Measurements from ENCODE around the gene PLIN5. TPM values are rescaled to one million over a fixed set of nuclear protein-coding genes. Genes with fewer than 3 reads are reported as not detected.

The PLIN5 gene
- total and polyA plus RNA-seq, 2 experiments from 2014 or later = 5.8 to 6.4 TPM

DNA sequence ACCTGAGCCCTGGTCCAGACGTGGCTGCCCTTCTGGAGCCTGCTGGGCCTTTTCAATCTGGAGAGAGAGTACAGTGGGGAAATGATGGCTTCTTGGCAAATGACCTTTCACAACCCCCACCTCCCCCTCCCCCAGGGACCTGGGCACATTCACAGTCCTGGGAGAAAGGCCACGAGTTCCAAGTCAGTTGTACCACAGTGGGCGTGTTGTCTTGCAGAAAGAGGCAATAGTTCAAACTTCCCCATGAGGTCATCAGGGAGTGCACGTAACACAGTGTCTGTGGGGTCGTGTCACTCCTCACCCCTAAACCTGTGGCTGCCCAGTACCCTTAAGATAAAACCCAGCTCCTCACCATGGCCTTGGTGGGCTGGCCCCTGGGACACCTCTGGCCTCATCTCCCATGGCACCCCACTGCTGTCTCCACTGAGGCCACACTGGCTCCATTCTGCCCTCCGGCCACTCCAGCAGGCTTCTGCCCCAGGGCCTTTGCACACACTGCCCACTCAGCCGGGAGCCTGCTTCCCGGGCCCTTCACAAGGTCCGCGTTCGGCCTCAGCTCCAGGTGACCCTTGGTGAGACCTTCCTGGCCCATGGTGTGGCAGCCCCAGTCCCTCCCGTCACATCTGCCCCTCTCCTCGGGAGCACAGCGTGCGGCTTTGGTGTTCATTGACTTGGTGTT lies 30.0 kb downstream of the PLIN5 start:
- Histone ChIP-seq H3K4me2 (no peak overlapping the region), H4K20me1 (ENCODE audit: insufficient read depth, poor library complexity, severe bottlenecking) (no peaks in the 10 kb centered on the region), H3K4me3 (no peak overlapping the region), H3K27ac (no peak overlapping the region), H3K4me1 (ENCODE audit: insufficient read depth) (no peaks in the 10 kb centered on the region), H3K79me2 (no peaks in the 10 kb centered on the region), H3K36me3 (replicated peaks; ENCODE audit: insufficient read depth, low read depth) (no peaks in the 10 kb centered on the region), H3K9me3 (ENCODE audit: low read depth) (no peaks in the 10 kb centered on the region), H2AFZ (no peak overlapping the region), H3K27me3 (no peaks in the 10 kb centered on the region), H3K9me2 (replicated peaks; ENCODE audit: insufficient read depth) (no peaks in the 10 kb centered on the region)
- 91% methylated on average over 15 of the region's 15 CpGs for WGBS (ENCODE audit: low lambda C conversion rate, missing lambda C conversion rate)
- TF ChIP-seq EZH2 (IDR thresholded peaks at IDR 0.05; ENCODE audit: borderline replicate concordance) (no peak), EZH2phosphoT487 (IDR thresholded peaks at IDR 0.05; ENCODE audit: low read depth, severe bottlenecking, unreplicated experiment) (no peak)
- TF ChIP-seq, protein P1, sequence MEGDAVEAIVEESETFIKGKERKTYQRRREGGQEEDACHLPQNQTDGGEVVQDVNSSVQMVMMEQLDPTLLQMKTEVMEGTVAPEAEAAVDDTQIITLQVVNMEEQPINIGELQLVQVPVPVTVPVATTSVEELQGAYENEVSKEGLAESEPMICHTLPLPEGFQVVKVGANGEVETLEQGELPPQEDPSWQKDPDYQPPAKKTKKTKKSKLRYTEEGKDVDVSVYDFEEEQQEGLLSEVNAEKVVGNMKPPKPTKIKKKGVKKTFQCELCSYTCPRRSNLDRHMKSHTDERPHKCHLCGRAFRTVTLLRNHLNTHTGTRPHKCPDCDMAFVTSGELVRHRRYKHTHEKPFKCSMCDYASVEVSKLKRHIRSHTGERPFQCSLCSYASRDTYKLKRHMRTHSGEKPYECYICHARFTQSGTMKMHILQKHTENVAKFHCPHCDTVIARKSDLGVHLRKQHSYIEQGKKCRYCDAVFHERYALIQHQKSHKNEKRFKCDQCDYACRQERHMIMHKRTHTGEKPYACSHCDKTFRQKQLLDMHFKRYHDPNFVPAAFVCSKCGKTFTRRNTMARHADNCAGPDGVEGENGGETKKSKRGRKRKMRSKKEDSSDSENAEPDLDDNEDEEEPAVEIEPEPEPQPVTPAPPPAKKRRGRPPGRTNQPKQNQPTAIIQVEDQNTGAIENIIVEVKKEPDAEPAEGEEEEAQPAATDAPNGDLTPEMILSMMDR (IDR thresholded peaks at IDR 0.05; ENCODE audit: poor library complexity) = no peak
- no peak for DNase-seq (ENCODE audit: low spot score)

DNA sequence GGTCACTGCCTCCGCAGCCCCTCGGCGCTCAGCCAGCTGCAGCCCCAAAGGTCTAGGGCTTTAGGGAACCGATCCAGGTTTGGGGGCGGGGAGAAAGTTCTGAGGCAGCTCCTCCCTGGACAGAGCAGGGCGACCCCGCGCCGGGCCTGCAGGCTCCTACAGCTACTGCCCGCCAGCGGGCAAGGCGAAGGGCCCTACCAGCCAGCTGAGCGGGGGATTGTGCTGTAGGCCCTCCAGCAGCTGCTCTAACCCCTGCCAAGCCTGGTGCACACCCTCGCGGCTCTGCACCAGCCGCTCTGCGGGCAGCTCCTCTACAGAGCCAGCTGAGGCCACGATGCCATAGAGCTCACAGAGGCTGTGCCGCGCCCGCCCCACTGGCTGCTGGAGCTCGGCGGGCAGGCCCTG lies 30.7 kb downstream of the PLIN5 start:
- Histone ChIP-seq H3K4me1 (ENCODE audit: insufficient read depth) (no peaks in the 10 kb centered on the region), H3K27me3 (no peaks in the 10 kb centered on the region), H3K36me3 (replicated peaks; ENCODE audit: insufficient read depth, low read depth) (no peaks in the 10 kb centered on the region), H3K9me3 (ENCODE audit: low read depth) (no peaks in the 10 kb centered on the region), H3K9me2 (replicated peaks; ENCODE audit: insufficient read depth) (no peaks in the 10 kb centered on the region), H4K20me1 (ENCODE audit: insufficient read depth, poor library complexity, severe bottlenecking) (no peaks in the 10 kb centered on the region), H3K4me2 (no peak overlapping the region), H2AFZ (no peak overlapping the region), H3K4me3 (no peak overlapping the region), H3K79me2 (no peaks in the 10 kb centered on the region), H3K27ac (no peak overlapping the region)
- no peak for TF ChIP-seq EZH2phosphoT487 (IDR thresholded peaks at IDR 0.05; ENCODE audit: low read depth, severe bottlenecking, unreplicated experiment)
- TF ChIP-seq, protein P1 (IDR thresholded peaks at IDR 0.05; ENCODE audit: poor library complexity) = no peak
- WGBS (ENCODE audit: low lambda C conversion rate, missing lambda C conversion rate) = 97% methylated on average over 23 of the region's 23 CpGs
- no peak for DNase-seq (ENCODE audit: low spot score)

DNA sequence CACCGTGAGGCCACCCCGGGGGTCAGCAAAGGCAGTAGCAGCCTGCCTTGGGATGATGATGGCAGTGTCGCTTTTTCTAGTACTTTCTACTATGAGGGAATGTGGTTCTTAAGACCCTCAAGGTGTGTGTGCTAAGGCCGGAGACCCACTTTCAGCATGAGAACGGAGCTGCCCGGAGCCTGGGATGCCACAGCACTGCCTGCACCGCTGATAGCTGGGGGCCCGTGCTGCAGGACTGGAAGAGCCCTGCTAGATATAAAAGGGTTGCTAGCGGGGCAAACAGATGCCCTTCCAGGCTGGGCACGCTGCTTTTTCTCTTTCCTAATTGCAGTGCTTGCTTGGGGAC lies 31.2 kb downstream of the PLIN5 start:
- H4K20me1 ChIP-seq (ENCODE audit: insufficient read depth, poor library complexity, severe bottlenecking) = no peaks in the 10 kb centered on the region
- no peaks in the 10 kb centered on the region for H3K27me3 ChIP-seq
- no peak for DNase-seq (ENCODE audit: low spot score)
- 91% methylated on average over 10 of the region's 10 CpGs for WGBS (ENCODE audit: low lambda C conversion rate, missing lambda C conversion rate)
- TF ChIP-seq, protein P1 (IDR thresholded peaks at IDR 0.05; ENCODE audit: poor library complexity) = no peak
- TF ChIP-seq EZH2phosphoT487 (IDR thresholded peaks at IDR 0.05; ENCODE audit: low read depth, severe bottlenecking, unreplicated experiment) (no peak), EZH2 (IDR thresholded peaks at IDR 0.05; ENCODE audit: borderline replicate concordance) (no peak)
- H3K9me2 ChIP-seq (replicated peaks; ENCODE audit: insufficient read depth) = no peaks in the 10 kb centered on the region
- no peaks in the 10 kb centered on the region for H3K4me1 ChIP-seq (ENCODE audit: insufficient read depth)
- H3K27ac ChIP-seq = no peak overlapping the region
- no peaks in the 10 kb centered on the region for H3K36me3 ChIP-seq (replicated peaks; ENCODE audit: insufficient read depth, low read depth)
- no peaks in the 10 kb centered on the region for H3K79me2 ChIP-seq
- H2AFZ ChIP-seq = no peak overlapping the region
- H3K4me2 ChIP-seq = no peak overlapping the region
- no peaks in the 10 kb centered on the region for H3K9me3 ChIP-seq (ENCODE audit: low read depth)
- no peak overlapping the region for H3K4me3 ChIP-seq
